PC-9 (cell line): ENCODE measurements around the gene HES1.

Experiments
- CTCF ChIP-seq: fragments of 200-600 bp; sonication (generic); conservative IDR thresholded peaks from 2 replicates; pipeline ENCODE4 v1.6.1; 2017; ENCODE audit warnings: mixed run types, antibody characterized with exemption, mild to moderate bottlenecking, moderate library complexity
- EZH2 ChIP-seq: fragments of 200-600 bp; sonication (generic); IDR thresholded peaks from 2 replicates; pipeline ENCODE4 v1.8.0; 2017; ENCODE audit warnings: antibody characterized with exemption, low read depth

GRCh38 chr3:194105292-194105691 is 30.7 kb upstream of the HES1 start:
- no peak for TF ChIP-seq CTCF
- no peak for TF ChIP-seq EZH2
